ENCODE results near the gene PKD1L1. TPM values are rescaled to one million over a fixed set of nuclear protein-coding genes. Genes with fewer than 3 reads are reported as not detected.

Gene PKD1L1
- total RNA-seq, 4 donors from 2014 or later = 0.06 to 0.19 (median 0.13) TPM; not detected in 1

- 68 to 100% methylated on average over 1 to 6 of the region's 8 CpGs for WGBS, 2 donors
- Histone ChIP-seq H3K4me3 (no peak overlapping the region), H3K4me1 (no peaks in the 10 kb centered on the region), H3K9me3 (no peaks in the 10 kb centered on the region), H3K36me3 (no peaks in the 10 kb centered on the region), H3K27me3 (no peaks in the 10 kb centered on the region), H3K27ac (no peak overlapping the region)
- TF ChIP-seq POLR2A (IDR thresholded peaks at IDR 0.05) (no peak), CTCF (IDR thresholded peaks at IDR 0.05) (no peak)
- DNase-seq = no peak
- intact Hi-C loops (cut with DNase I) = no loop called here
Observed at GRCh38 chr7:47890125-47890524, 58.1 kb downstream of the PKD1L1 start.

DNA sequence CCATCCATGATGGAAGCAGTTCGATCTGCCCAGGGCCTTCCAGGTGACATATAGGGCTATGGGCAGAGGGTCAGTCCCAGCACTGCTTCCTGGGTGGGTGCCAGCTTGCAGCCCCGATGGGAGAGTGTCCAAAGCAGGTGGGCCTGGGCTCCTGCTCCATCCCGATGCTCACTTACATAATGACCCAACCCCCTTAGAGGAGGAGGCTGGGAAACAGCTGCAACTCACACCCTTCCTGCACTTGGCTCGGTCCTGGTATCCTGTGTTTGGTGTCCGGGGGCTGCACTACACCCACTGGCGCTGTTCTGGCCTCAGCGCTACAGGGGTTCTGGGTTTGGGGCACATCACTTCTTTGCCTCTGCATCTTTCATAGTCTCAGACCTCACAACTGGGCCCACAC is 58.5 kb downstream of the PKD1L1 start:
- TF ChIP-seq CTCF (IDR thresholded peaks at IDR 0.05) = no peak
- TF ChIP-seq POLR2A (IDR thresholded peaks at IDR 0.05) = no peak
- no peak for DNase-seq
- Histone ChIP-seq H3K27ac (no peak overlapping the region), H3K27me3 (no peaks in the 10 kb centered on the region), H3K9me3 (no peaks in the 10 kb centered on the region), H3K4me3 (no peak overlapping the region), H3K4me1 (no peaks in the 10 kb centered on the region), H3K36me3 (no peaks in the 10 kb centered on the region)
- 72 to 93% methylated on average over 3 to 5 of the region's 7 CpGs for WGBS, 2 donors
- intact Hi-C loops (cut with DNase I) = no loop called here

DNA sequence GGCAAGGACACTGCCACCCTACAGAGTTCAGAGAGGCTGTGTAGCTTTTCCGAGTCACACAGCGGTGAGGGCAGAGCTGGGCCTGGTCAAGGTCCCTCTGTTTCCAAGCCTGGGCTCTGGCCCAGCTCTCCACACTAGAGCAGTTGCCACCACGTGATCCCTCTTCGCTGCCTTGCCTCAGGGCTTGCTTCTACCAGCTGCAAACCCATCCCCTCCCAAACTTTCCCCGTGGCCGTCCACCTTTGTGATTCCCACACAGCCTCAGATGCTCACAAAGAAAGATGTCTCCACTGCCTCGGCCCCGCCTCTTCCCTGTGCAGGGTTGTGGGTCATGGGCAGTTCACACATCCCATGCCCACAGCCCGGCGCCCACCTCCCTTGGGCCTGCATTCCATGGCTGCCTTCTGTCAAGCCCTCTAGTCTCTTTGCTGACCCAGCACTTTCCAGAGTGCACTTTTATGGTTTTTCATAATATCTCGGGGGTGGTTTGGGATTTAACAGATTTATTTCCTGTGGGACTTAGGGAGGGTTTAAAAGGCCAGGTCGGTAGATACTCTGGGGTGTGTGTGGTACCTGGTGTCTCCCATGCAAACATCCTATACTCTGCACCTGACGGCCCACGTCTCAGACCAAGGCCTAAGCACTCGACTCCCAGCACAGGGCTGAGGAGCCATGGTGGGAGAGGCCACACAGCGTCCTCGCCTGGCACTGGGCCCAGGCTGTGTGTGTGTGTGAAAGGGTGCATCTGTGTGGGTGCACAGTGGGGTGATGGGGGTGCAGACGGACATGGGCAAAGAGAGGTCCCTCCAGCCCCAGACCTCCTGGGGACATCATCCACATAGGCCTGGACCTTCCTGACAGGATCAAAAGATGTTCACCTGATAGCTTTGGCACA is 59.6 kb downstream of the PKD1L1 start:
- Histone ChIP-seq H3K4me3 (no peak overlapping the region), H3K4me1 (no peaks in the 10 kb centered on the region), H3K36me3 (no peaks in the 10 kb centered on the region), H3K27me3 (peaks cover 0 to 4% (median 0%) of the 10 kb centered on the region in 4 donors), H3K27ac (no peak overlapping the region), H3K9me3 (no peaks in the 10 kb centered on the region)
- no peak for DNase-seq
- intact Hi-C loops (cut with DNase I) = no loop called here
- WGBS, 2 donors = 63 to 81% methylated on average over 8 to 12 of the region's 18 CpGs
- no peak for TF ChIP-seq POLR2A (IDR thresholded peaks at IDR 0.05)
- TF ChIP-seq CTCF (IDR thresholded peaks at IDR 0.05) = no peak

- TF ChIP-seq POLR2A (IDR thresholded peaks at IDR 0.05) (no peak), CTCF (IDR thresholded peaks at IDR 0.05) (no peak)
- Histone ChIP-seq H3K4me1 (no peaks in the 10 kb centered on the region), H3K27ac (no peak overlapping the region), H3K36me3 (no peaks in the 10 kb centered on the region), H3K27me3 (peaks cover 0 to 4% (median 0%) of the 10 kb centered on the region in 4 donors), H3K4me3 (no peak overlapping the region), H3K9me3 (no peaks in the 10 kb centered on the region)
- intact Hi-C loops (cut with DNase I) = no loop called here
- 78 to 85% methylated on average over 4 to 7 of the region's 7 CpGs for WGBS, 2 donors
- DNase-seq = no peak
Observed at GRCh38 chr7:47887016-47887640, 61.1 kb downstream of the PKD1L1 start.
